Measurements from ENCODE around the gene SLC44A2. TPM values are rescaled to one million over a fixed set of nuclear protein-coding genes. Genes with fewer than 3 reads are reported as not detected.
A peak's percentile ranks its signal among the peaks of the same experiment; 100 is the strongest.

SLC44A2 gene
- total RNA-seq, 2 experiments from 2014 or later: 151 to 168 TPM

DNA sequence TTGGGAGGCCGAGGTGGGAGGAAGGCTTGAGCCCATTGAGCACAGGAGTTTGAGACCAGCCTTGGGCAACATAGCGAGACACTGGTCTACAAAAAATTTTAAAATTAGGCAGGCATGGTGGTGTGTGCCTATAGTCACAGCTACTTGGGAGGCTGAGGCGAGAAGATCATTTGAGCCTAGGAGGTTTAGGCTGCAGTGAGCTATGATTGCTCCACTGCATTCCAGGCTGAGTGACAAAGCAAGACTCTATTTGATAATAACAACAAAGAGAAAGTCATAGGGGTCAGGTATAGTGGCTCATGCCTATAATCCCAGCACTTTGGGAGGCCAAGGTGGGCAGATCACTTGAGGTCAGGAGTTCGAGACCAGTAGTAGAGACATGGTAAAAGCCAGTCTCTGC is 4.6 kb upstream of the SLC44A2 start:
- CTCF ChIA-PET: interaction anchor here (0.9 kb wide), 1 partner anchor 40 kb away, joined by 4 read pairs; no protein-coding TSS in a partner anchor
- Histone ChIP-seq H3K27ac (ENCODE audit: low read depth in 1 of 2, low read length in 2 of 2) (no peak overlapping the region), H3K27me3 (ENCODE audit: control insufficient read depth in 1 of 2, insufficient read depth in 2 of 2, low read length in 2 of 2) (no peaks in the 10 kb centered on the region), H3K36me3 (ENCODE audit: insufficient read depth, low read length) (peaks cover 22% of the 10 kb centered on the region), H3K4me3 (ENCODE audit: low read length) (no peak overlapping the region), H3K4me1 (ENCODE audit: insufficient read depth, low read length) (peaks cover 49% of the 10 kb centered on the region), H3K9me3 (ENCODE audit: control insufficient read depth in 1 of 2, insufficient read depth in 1 of 2, low read length in 2 of 2) (no peaks in the 10 kb centered on the region)
- H3K27ac Mint-ChIP-seq: peak overlapping the region; percentile 78
- intact Hi-C loops (cut with DNase I, micrococcal nuclease): no loop called here
- DNase-seq: no peak
- TF ChIP-seq, protein P1, sequence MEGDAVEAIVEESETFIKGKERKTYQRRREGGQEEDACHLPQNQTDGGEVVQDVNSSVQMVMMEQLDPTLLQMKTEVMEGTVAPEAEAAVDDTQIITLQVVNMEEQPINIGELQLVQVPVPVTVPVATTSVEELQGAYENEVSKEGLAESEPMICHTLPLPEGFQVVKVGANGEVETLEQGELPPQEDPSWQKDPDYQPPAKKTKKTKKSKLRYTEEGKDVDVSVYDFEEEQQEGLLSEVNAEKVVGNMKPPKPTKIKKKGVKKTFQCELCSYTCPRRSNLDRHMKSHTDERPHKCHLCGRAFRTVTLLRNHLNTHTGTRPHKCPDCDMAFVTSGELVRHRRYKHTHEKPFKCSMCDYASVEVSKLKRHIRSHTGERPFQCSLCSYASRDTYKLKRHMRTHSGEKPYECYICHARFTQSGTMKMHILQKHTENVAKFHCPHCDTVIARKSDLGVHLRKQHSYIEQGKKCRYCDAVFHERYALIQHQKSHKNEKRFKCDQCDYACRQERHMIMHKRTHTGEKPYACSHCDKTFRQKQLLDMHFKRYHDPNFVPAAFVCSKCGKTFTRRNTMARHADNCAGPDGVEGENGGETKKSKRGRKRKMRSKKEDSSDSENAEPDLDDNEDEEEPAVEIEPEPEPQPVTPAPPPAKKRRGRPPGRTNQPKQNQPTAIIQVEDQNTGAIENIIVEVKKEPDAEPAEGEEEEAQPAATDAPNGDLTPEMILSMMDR (IDR thresholded peaks at IDR 0.05): no peak
- POLR2A ChIA-PET: interaction anchor here (6.4 kb wide), 1 partner anchor 18 kb away, joined by 40 read pairs; no protein-coding TSS in a partner anchor
- no peaks in the 10 kb centered on the region for H3K27me3 Mint-ChIP-seq
- no peak for ATAC-seq (ENCODE audit: poor library complexity)
- no peaks in the 10 kb centered on the region for H3K9me3 Mint-ChIP-seq
- H3K4me3 Mint-ChIP-seq: no peak overlapping the region
- H3K36me3 Mint-ChIP-seq (ENCODE audit: low read depth): peaks cover 46% of the 10 kb centered on the region
- H3K4me1 Mint-ChIP-seq (ENCODE audit: low read depth): peaks cover 48% of the 10 kb centered on the region

DNA sequence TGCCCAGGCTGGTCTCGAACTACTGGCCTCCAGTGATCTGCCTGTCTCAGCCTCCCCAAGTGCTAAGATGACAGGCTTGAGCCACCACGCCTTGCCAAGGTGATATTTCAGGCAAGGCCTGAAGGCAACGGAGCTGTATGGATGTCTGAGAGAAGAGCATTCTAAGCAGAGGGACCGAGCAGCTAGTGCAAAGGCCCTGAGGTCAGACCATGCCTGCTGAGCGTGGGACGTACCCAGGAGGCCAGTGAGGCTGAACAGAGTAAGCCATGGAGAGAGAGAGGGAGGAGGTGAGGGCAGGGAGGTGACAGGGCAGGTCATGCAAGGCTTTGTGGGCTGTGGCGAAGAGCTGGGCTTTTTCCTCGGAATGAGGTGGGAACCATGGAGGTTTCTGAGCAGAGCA is 3.4 kb upstream of the SLC44A2 start:
- Histone ChIP-seq H3K27me3 (ENCODE audit: control insufficient read depth in 1 of 2, insufficient read depth in 2 of 2, low read length in 2 of 2) (no peaks in the 10 kb centered on the region), H3K36me3 (ENCODE audit: insufficient read depth, low read length) (peaks cover 28% of the 10 kb centered on the region), H3K4me1 (ENCODE audit: insufficient read depth, low read length) (peaks cover 39% of the 10 kb centered on the region), H3K27ac (ENCODE audit: low read depth in 1 of 2, low read length in 2 of 2) (no peak overlapping the region), H3K4me3 (ENCODE audit: low read length) (no peak overlapping the region), H3K9me3 (ENCODE audit: control insufficient read depth in 1 of 2, insufficient read depth in 1 of 2, low read length in 2 of 2) (no peaks in the 10 kb centered on the region)
- TF ChIP-seq, protein P1 (IDR thresholded peaks at IDR 0.05): no peak
- DNase-seq (no peak), ATAC-seq (ENCODE audit: poor library complexity) (no peak)
- Mint-ChIP-seq H3K9me3 (no peaks in the 10 kb centered on the region), H3K4me3 (no peak overlapping the region), H3K4me1 (ENCODE audit: low read depth) (peaks cover 48% of the 10 kb centered on the region), H3K27ac (peak overlapping the region; percentile 63), H3K36me3 (ENCODE audit: low read depth) (peaks cover 46% of the 10 kb centered on the region), H3K27me3 (no peaks in the 10 kb centered on the region)
- CTCF ChIA-PET: interaction anchor here (1.0 to 1.8 kb wide), 2 partner anchors 18 to 41 kb away, joined by 4 read pairs; no protein-coding TSS in a partner anchor
- POLR2A ChIA-PET: interaction anchor here (0.6 to 6.4 kb wide), 2 partner anchors 19 to 377 kb away, joined by 3 to 40 read pairs; no protein-coding TSS in a partner anchor
- intact Hi-C loops (cut with DNase I, micrococcal nuclease): no loop called here

- Histone ChIP-seq H3K9me3 (ENCODE audit: control insufficient read depth in 1 of 2, insufficient read depth in 1 of 2, low read length in 2 of 2) (no peaks in the 10 kb centered on the region), H3K4me3 (ENCODE audit: low read length) (no peak overlapping the region), H3K4me1 (ENCODE audit: insufficient read depth, low read length) (peaks cover 39% of the 10 kb centered on the region), H3K27ac (ENCODE audit: low read depth in 1 of 2, low read length in 2 of 2) (peak overlapping the region; percentile 29 to 30), H3K36me3 (ENCODE audit: insufficient read depth, low read length) (peaks cover 33% of the 10 kb centered on the region), H3K27me3 (ENCODE audit: control insufficient read depth in 1 of 2, insufficient read depth in 2 of 2, low read length in 2 of 2) (no peaks in the 10 kb centered on the region)
- Mint-ChIP-seq H3K36me3 (ENCODE audit: low read depth) (peaks cover 56% of the 10 kb centered on the region), H3K4me1 (ENCODE audit: low read depth) (peaks cover 38% of the 10 kb centered on the region), H3K4me3 (no peak overlapping the region), H3K9me3 (no peaks in the 10 kb centered on the region), H3K27me3 (no peaks in the 10 kb centered on the region), H3K27ac (peak overlapping the region; percentile 81)
- intact Hi-C loops (cut with DNase I, micrococcal nuclease): no loop called here
- DNase-seq (peak in 6 of 14 experiments; percentile 13 to 65 (median 20)), ATAC-seq (ENCODE audit: poor library complexity) (peak; percentile 92)
- ChIA-PET POLR2A (interaction anchor here (1.2 to 6.4 kb wide), 2 partner anchors 19 to 21 kb away, joined by 4 to 40 read pairs; no protein-coding TSS in a partner anchor), CTCF (no interaction called here)
- TF ChIP-seq, protein P1 (IDR thresholded peaks at IDR 0.05): no peak
These were observed 768 bp upstream of the SLC44A2 start for GRCh38 chr19:10624585-10624984.

Measured in CD4-positive, alpha-beta T cell (primary cell).